GM12878 (cell line): ENCODE measurements around the gene PRPF6. TPM values are rescaled to one million over a fixed set of nuclear protein-coding genes. Genes with fewer than 3 reads are reported as not detected.

ENCODE experiments used
- ATAC-seq: fragments of 200-7000 bp; cut with Tn5 transposase; 3 replicates; pipeline ENCODE4 v1.9.1; 2020; ENCODE audit warnings: mild to moderate bottlenecking, moderate library complexity
- BruUV-seq: library from RNA; stranded (reverse); fragments of 400-500 nt; replicated peaks from 2 replicates; lab custom pipeline; 2021; lab: Mats Ljungman, UMichigan
- CTCF ChIA-PET: fragments of 300-600 bp; sonication (Branson Sonifier 250); formaldehyde crosslinking; extraction: SDS; loops from one replicate; lab custom pipeline; 2021; ENCODE audit warnings: inconsistent platforms; lab: Yijun Ruan, JAX
- POLR2A ChIA-PET: fragments of 350-600 bp; formaldehyde crosslinking; extraction: SDS; loops from one replicate; lab custom pipeline; 2021; ENCODE audit warnings: inconsistent platforms; lab: Charles Lee
- RAD21 ChIA-PET: fragments of 300-600 bp; sonication (Branson Sonifier 250); formaldehyde crosslinking; loops from one replicate; lab custom pipeline; 2023; ENCODE audit warnings: antibody characterized with exemption; ENCODE audit not compliant: unreplicated experiment; lab: Charles Lee
- SMC1A ChIA-PET: fragments of 300-600 bp; sonication (Branson Sonifier 250); formaldehyde crosslinking; loops from one replicate; lab custom pipeline; 2023; ENCODE audit not compliant: unreplicated experiment, uncharacterized antibody; lab: Charles Lee
- DNase-seq: peaks from one replicate; pipeline ENCODE4 v3.0.0-alpha.2; 2011; ENCODE audit warnings: low read depth, low spot score
- FAIRE-seq: peaks from 3 replicates; lab custom pipeline; 2011; peaks lifted over from hg19 to GRCh38; lab: Jason Lieb, UNC
- H2AFZ ChIP-seq: 2 replicates; pipeline ENCODE4 v1.6.0; 2011; ENCODE audit warnings: low read depth, low read length, control low read depth; ENCODE audit not compliant: control insufficient read depth
- H3K27ac ChIP-seq: 2 replicates; pipeline ENCODE4 v1.5.1; 2011; ENCODE audit warnings: control low read depth; ENCODE audit not compliant: control insufficient read depth, insufficient read depth
- H3K27me3 ChIP-seq, 2 experiments: replicated peaks in 1 of 2; 2 replicates each; pipeline versions ENCODE4 v1.6.0 to v1.6.1; 2011; ENCODE audit warnings: low read length in 1 of 2; ENCODE audit not compliant: control insufficient read depth in 2 of 2, insufficient read depth in 2 of 2
- H3K36me3 ChIP-seq, 2 experiments: 2 replicates each; pipeline ENCODE4 v1.5.1; 2011; ENCODE audit warnings: low read length in 1 of 2; ENCODE audit not compliant: control insufficient read depth in 2 of 2, insufficient read depth in 2 of 2
- H3K4me1 ChIP-seq: 2 replicates; pipeline ENCODE4 v1.6.1; 2011; ENCODE audit warnings: mild to moderate bottlenecking, low read length, moderate library complexity, mixed read lengths; ENCODE audit not compliant: control insufficient read depth, insufficient read depth
- H3K4me2 ChIP-seq: 2 replicates; pipeline ENCODE4 v1.6.0; 2011; ENCODE audit warnings: control low read depth; ENCODE audit not compliant: control insufficient read depth, insufficient read depth
- H3K4me3 ChIP-seq: fragments of 200-600 bp; sonication (generic); 2 replicates; pipeline ENCODE4 v1.5.1; 2016
- H3K79me2 ChIP-seq: 2 replicates; pipeline ENCODE4 v1.6.0; 2011; ENCODE audit warnings: low read length; ENCODE audit not compliant: control insufficient read depth, insufficient read depth
- H3K9ac ChIP-seq: 2 replicates; pipeline ENCODE4 v1.8.0; 2011; ENCODE audit warnings: low read length, control low read depth, mixed read lengths; ENCODE audit not compliant: control insufficient read depth, insufficient read depth
- H3K9me3 ChIP-seq: replicated peaks from 3 replicates; pipeline ENCODE4 v1.5.1; 2011; ENCODE audit warnings: mild to moderate bottlenecking, low read length; ENCODE audit not compliant: control insufficient read depth, insufficient read depth
- H4K20me1 ChIP-seq: 2 replicates; pipeline ENCODE4 v1.6.0; 2011; ENCODE audit not compliant: control insufficient read depth, insufficient read depth
- GABPA ChIP-seq: IDR thresholded peaks from 2 replicates; pipeline ENCODE4 v1.6.1; 2014; ENCODE audit warnings: antibody characterized with exemption, low read depth, mild to moderate bottlenecking, inconsistent platforms
- HDAC2 ChIP-seq: fragments of 200-600 bp; sonication (generic); IDR thresholded peaks from 2 replicates; pipeline ENCODE4 v1.6.1; 2017
- IRF4 ChIP-seq: IDR thresholded peaks from 2 replicates; pipeline ENCODE4 v1.6.1; 2011; ENCODE audit warnings: low read depth, low read length
- MYC ChIP-seq: IDR thresholded peaks from 2 replicates; pipeline ENCODE4 v1.6.1; 2011; ENCODE audit warnings: mild to moderate bottlenecking, low read length, moderate library complexity, inconsistent platforms; ENCODE audit not compliant: insufficient read depth, insufficient replicate concordance, insufficient read length, severe bottlenecking
- NBN ChIP-seq: fragments of 450-650 bp; IDR thresholded peaks from 2 replicates; pipeline ENCODE4 v1.6.1; 2016
- NR2F1 ChIP-seq: fragments of 450-650 bp; conservative IDR thresholded peaks from 2 replicates; pipeline ENCODE4 v1.6.1; 2017; ENCODE audit warnings: mild to moderate bottlenecking
- PKNOX1 ChIP-seq: fragments of 450-650 bp; IDR thresholded peaks from 2 replicates; pipeline ENCODE4 v1.6.1; 2016; ENCODE audit warnings: mild to moderate bottlenecking
- SMARCA5 ChIP-seq: fragments of 450-650 bp; IDR thresholded peaks from 2 replicates; pipeline ENCODE4 v1.6.1; 2017; ENCODE audit warnings: mild to moderate bottlenecking
- TBL1XR1 ChIP-seq: IDR thresholded peaks from 2 replicates; pipeline ENCODE4 v1.6.1; 2012; ENCODE audit warnings: low read depth, low read length, improper control_type of control experiment
- TCF12 ChIP-seq: IDR thresholded peaks from 2 replicates; pipeline ENCODE4 v1.6.1; 2011; ENCODE audit warnings: low read depth, mild to moderate bottlenecking, low read length
- WGBS: methylation state at CpG from one replicate; pipeline ENCODE4 v1.1.6; 2016; ENCODE audit warnings: low lambda C conversion rate; ENCODE audit not compliant: insufficient replicate concordance, insufficient coverage; ENCODE audit errors: missing lambda C conversion rate; 5-methylcytosine and 5-hydroxymethylcytosine counted together
- in situ Hi-C: fragments of 300-500 bp; cut with MboI; formaldehyde crosslinking; loops from 9 replicates; pipeline ENCODE4 v1.14.3; 2018; ENCODE audit warnings: mixed read lengths
- intact Hi-C: fragments of 100-400 bp; cut with micrococcal nuclease; formaldehyde crosslinking; loops from one replicate; pipeline ENCODE4 v1.14.2; 2022; ENCODE audit not compliant: unreplicated experiment
- polyA plus RNA-seq, 11 experiments: library from polyadenylated mRNA; depleted of rRNA in 4 of 11; unstranded in 6 of 11; stranded (reverse) in 5 of 11; fragments of >200 nt; fragmentation: Nextera tagmentation in 4 of 11; fragmentation: Illumina TruSeq in 1 of 11; extraction: Ambion mirVana in 4 of 11; extraction: Trizol in 1 of 11; gene quantifications; 1 replicate in 1 of 11; 2 replicates in 10 of 11; pipeline versions ENCODE4 v1.2.1 to v1.2.3, GENCODE V29; 2011 to 2016; ENCODE audit warnings: inconsistent platforms in 2 of 11, missing spikeins in 2 of 11, low read depth in 1 of 11
- total RNA-seq, 4 experiments: library from RNA; depleted of rRNA in 3 of 4; stranded (reverse); fragments of >200 nt in 3 of 4; fragmentation: Illumina TruSeq in 1 of 4; extraction: Trizol in 1 of 4; gene quantifications; 2 replicates each; pipeline versions ENCODE4 v1.2.1 to v1.2.3, GENCODE V29; 2013 to 2021

PRPF6 gene
- total and polyA plus RNA-seq, 10 of the 15 experiments (the other 5 are each of a cell fraction or from before 2014, with no cell fraction given), result 5.0 to 102 (median 71.3) TPM

DNA sequence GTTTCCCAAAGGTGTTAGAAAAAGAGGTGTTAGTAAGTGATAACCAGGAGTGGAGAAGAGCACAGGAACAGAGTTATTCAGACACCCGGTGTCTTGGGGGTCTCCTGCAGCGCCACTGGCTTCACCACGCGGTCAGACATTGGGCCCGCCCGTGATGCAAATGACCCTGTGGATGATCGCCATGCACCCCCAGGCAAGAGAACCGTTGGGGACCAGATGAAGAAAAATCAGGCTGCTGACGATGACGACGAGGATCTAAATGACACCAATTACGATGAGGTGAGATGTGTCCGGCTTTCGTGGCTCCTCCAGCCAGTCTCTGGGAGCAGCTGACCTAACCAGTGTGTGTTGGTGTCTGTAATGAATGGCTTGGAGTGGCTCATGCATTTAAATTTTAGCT is 2.0 kb downstream of the PRPF6 start (continued):
- TF ChIP-seq NR2F1, result no peak
- TF ChIP-seq SMARCA5, result no peak
- TF ChIP-seq IRF4, result no peak
- TF ChIP-seq GABPA, result no peak
- no peak for TF ChIP-seq MYC
- no peak for TF ChIP-seq TCF12
- no peak for TF ChIP-seq TBL1XR1
- TF ChIP-seq HDAC2, result no peak

DNA sequence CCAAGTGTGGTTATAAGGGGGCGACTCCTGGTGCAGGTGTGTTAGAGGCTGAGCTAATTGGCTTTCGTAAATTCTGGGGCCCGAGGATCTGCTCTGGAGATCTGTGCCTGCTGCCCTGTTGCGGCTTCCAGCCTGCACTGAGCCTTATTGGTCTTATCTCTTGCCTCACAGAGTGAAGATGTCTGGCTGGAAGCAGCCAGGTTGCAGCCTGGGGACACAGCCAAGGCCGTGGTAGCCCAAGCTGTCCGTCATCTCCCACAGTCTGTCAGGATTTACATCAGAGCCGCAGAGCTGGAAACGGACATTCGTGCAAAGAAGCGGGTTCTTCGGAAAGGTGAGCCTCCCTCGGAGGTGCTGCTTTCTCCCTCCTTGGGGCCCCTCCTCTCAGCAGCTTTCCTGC is 20.0 kb downstream of the PRPF6 start:
- FAIRE-seq, result no peak
- H3K9ac ChIP-seq, result no peak overlapping the region
- DNase-seq, result no peak
- TF ChIP-seq PKNOX1 (no peak), NBN (no peak)
- SMC1A ChIA-PET, result interaction anchor here (1.2 kb wide), 1 partner anchor 17 kb away, joined by 3 read pairs; no protein-coding TSS in a partner anchor
- POLR2A ChIA-PET, result interaction anchor here (1.3 kb wide), 1 partner anchor 9 kb away, joined by 3 read pairs; no protein-coding TSS in a partner anchor
- H3K27ac ChIP-seq, result no peak overlapping the region
- no peaks in the 10 kb centered on the region; the same call in 1 of the 2 replicates for H3K4me1 ChIP-seq
- in situ Hi-C loops (no loop called here), intact Hi-C loops (no loop called here)
- ATAC-seq, result no peak
- H4K20me1 ChIP-seq, result no peaks in the 10 kb centered on the region
- BruUV-seq, result no TSS peak
- CTCF ChIA-PET, result interaction anchor here (1.3 kb wide), 1 partner anchor 36 kb away, joined by 3 read pairs; no protein-coding TSS in a partner anchor
- H3K4me3 ChIP-seq, result no peak overlapping the region
- no peak overlapping the region for H3K4me2 ChIP-seq
- WGBS, result 96% methylated on average over 12 of the region's 12 CpGs
- H2AFZ ChIP-seq, result no peak overlapping the region
- no peaks in the 10 kb centered on the region for H3K27me3 ChIP-seq
- peaks cover 34 to 51% of the 10 kb centered on the region in 2 experiments for H3K36me3 ChIP-seq
- H3K9me3 ChIP-seq, result no peaks in the 10 kb centered on the region
- H3K79me2 ChIP-seq, result peaks cover 8% of the 10 kb centered on the region; the same call in 1 of the 2 replicates
- RAD21 ChIA-PET, result interaction anchor here (0.6 kb wide), 1 partner anchor 10 kb away, joined by 3 read pairs; no protein-coding TSS in a partner anchor
